CD14-positive monocyte (primary cell): ENCODE results near the gene SUGCT. TPM values are rescaled to one million over a fixed set of nuclear protein-coding genes. Genes with fewer than 3 reads are reported as not detected.

ENCODE experiments used
- DNase-seq, 3 donors: peaks; one replicate each; pipeline ENCODE4 v3.0.0-alpha.2; 2011 to 2022
- H2AFZ ChIP-seq: 2 replicates; pipeline ENCODE4 v1.6.0; 2012; ENCODE audit warnings: mild to moderate bottlenecking, low read depth, low read length, inconsistent platforms; ENCODE audit not compliant: insufficient read depth, poor library complexity, severe bottlenecking
- H3K27ac ChIP-seq, 2 donors: 1 replicate in 1 of 2; 2 replicates in 1 of 2; pipeline ENCODE4 v1.5.1; 2012 to 2013; ENCODE audit warnings: low read length in 2 of 2, control low read depth in 1 of 2, inconsistent platforms in 1 of 2, low read depth in 1 of 2, mild to moderate bottlenecking in 1 of 2
- H3K27me3 ChIP-seq, 2 donors: one replicate each; pipeline versions ENCODE4 v1.6.0 to v1.6.1; 2011 to 2013; ENCODE audit warnings: low read length in 2 of 2; ENCODE audit not compliant: control insufficient read depth in 2 of 2, insufficient read depth in 2 of 2
- H3K36me3 ChIP-seq, 2 donors: replicated peaks in 1 of 2; 1 replicate in 1 of 2; 2 replicates in 1 of 2; pipeline versions ENCODE4 v1.5.1 to v1.6.1; 2012 to 2013; ENCODE audit warnings: low read length in 2 of 2, control low read depth in 1 of 2, inconsistent platforms in 1 of 2, mild to moderate bottlenecking in 1 of 2; ENCODE audit not compliant: insufficient read depth in 2 of 2, control insufficient read depth in 1 of 2
- H3K4me1 ChIP-seq, 2 donors: 1 replicate in 1 of 2; 2 replicates in 1 of 2; pipeline versions ENCODE4 v1.5.1 to v1.6.1; 2012 to 2013; ENCODE audit warnings: low read length in 2 of 2, control low read depth in 1 of 2, inconsistent platforms in 1 of 2, mild to moderate bottlenecking in 1 of 2, moderate library complexity in 1 of 2; ENCODE audit not compliant: insufficient read depth in 2 of 2, control insufficient read depth in 1 of 2
- H3K4me2 ChIP-seq: replicated peaks from 2 replicates; pipeline ENCODE3; 2012; ENCODE audit warnings: low read length, moderate library complexity, mild to moderate bottlenecking; ENCODE audit not compliant: poor library complexity, severe bottlenecking; ENCODE audit errors: extremely low read depth
- H3K4me3 ChIP-seq, 3 experiments: fragments of 200-600 bp in 1 of 3; sonication (generic) in 1 of 3; replicated peaks in 1 of 3; 1 replicate in 2 of 3; 2 replicates in 1 of 3; pipeline ENCODE4 v1.5.1; 2011 to 2013; ENCODE audit warnings: low read length in 3 of 3, mild to moderate bottlenecking in 3 of 3, control low read depth in 2 of 3, low read depth in 2 of 3, inconsistent platforms in 1 of 3, moderate library complexity in 1 of 3
- H3K79me2 ChIP-seq: 2 replicates; pipeline ENCODE4 v1.6.0; 2012; ENCODE audit warnings: mild to moderate bottlenecking, control low read depth, inconsistent platforms, low read length, moderate library complexity; ENCODE audit not compliant: insufficient read depth
- H3K9ac ChIP-seq: 2 replicates; pipeline ENCODE4 v1.6.0; 2017; ENCODE audit warnings: low read length, mild to moderate bottlenecking; ENCODE audit not compliant: insufficient read depth, poor library complexity, severe bottlenecking
- H3K9me3 ChIP-seq, 2 donors: replicated peaks in 1 of 2; 1 replicate in 1 of 2; 2 replicates in 1 of 2; pipeline versions ENCODE4 v1.5.1 to v1.6.1; 2012 to 2013; ENCODE audit warnings: low read length in 2 of 2, control low read depth in 1 of 2; ENCODE audit not compliant: control insufficient read depth in 1 of 2, insufficient read depth in 1 of 2
- H4K20me1 ChIP-seq: 2 replicates; pipeline ENCODE4 v1.6.0; 2012; ENCODE audit warnings: mild to moderate bottlenecking, low read length, control low read depth, moderate library complexity; ENCODE audit not compliant: insufficient read depth
- H3K27ac Mint-ChIP-seq, 7 donors: one replicate each; pipeline ENCODE4 v1.8.0; 2020; ENCODE audit warnings: mild to moderate bottlenecking in 7 of 7, mixed read lengths in 7 of 7, moderate library complexity in 6 of 7, inconsistent platforms in 2 of 7
- H3K27me3 Mint-ChIP-seq, 3 donors: one replicate each; pipeline ENCODE4 v1.8.0; 2021 to 2022; ENCODE audit warnings: low read depth in 3 of 3, mild to moderate bottlenecking in 3 of 3, mixed read lengths in 3 of 3, moderate library complexity in 3 of 3, inconsistent platforms in 1 of 3
- H3K36me3 Mint-ChIP-seq, 2 donors: one replicate each; pipeline ENCODE4 v1.8.0; 2020; ENCODE audit warnings: mixed read lengths in 2 of 2, inconsistent platforms in 1 of 2, mild to moderate bottlenecking in 1 of 2
- H3K4me1 Mint-ChIP-seq: one replicate; pipeline ENCODE4 v1.8.0; 2020; ENCODE audit warnings: mild to moderate bottlenecking, mixed read lengths
- H3K4me3 Mint-ChIP-seq, 2 donors: one replicate each; pipeline ENCODE4 v1.8.0; 2020; ENCODE audit warnings: mild to moderate bottlenecking in 2 of 2, mixed read lengths in 2 of 2, moderate library complexity in 1 of 2
- H3K9me3 Mint-ChIP-seq, 7 donors: one replicate each; pipeline ENCODE4 v1.8.0; 2020 to 2022; ENCODE audit warnings: mixed read lengths in 7 of 7, mild to moderate bottlenecking in 6 of 7, moderate library complexity in 6 of 7, inconsistent platforms in 2 of 7
- CTCF ChIP-seq: fragments of 200-600 bp; IDR thresholded peaks from one replicate; pipeline ENCODE4 v1.8.0; 2022; ENCODE audit warnings: antibody characterized with exemption, mild to moderate bottlenecking
- WGBS: methylation state at CpG from one replicate; pipeline ENCODE4 v1.1.5; 2013; ENCODE audit warnings: missing lambda C conversion rate; ENCODE audit not compliant: insufficient coverage; 5-methylcytosine and 5-hydroxymethylcytosine counted together
- intact Hi-C, 2 donors: fragments of 100-400 bp; cut with micrococcal nuclease; formaldehyde crosslinking; loops; one replicate each; pipeline versions ENCODE4 v1.15.0 to v1.15.1; 2023
- polyA plus RNA-seq, 3 donors: library from polyadenylated mRNA; depleted of rRNA in 1 of 3; unstranded in 2 of 3; stranded (reverse) in 1 of 3; fragments of 300-500 nt in 2 of 3; fragments of >200 nt in 1 of 3; fragmentation: Illumina TruSeq in 2 of 3; gene quantifications; 1 replicate in 2 of 3; 2 replicates in 1 of 3; pipeline ENCODE4 v1.2.3, GENCODE V29; 2012 to 2021

SUGCT gene
- polyA plus RNA-seq, 3 donors, result not detected

DNA sequence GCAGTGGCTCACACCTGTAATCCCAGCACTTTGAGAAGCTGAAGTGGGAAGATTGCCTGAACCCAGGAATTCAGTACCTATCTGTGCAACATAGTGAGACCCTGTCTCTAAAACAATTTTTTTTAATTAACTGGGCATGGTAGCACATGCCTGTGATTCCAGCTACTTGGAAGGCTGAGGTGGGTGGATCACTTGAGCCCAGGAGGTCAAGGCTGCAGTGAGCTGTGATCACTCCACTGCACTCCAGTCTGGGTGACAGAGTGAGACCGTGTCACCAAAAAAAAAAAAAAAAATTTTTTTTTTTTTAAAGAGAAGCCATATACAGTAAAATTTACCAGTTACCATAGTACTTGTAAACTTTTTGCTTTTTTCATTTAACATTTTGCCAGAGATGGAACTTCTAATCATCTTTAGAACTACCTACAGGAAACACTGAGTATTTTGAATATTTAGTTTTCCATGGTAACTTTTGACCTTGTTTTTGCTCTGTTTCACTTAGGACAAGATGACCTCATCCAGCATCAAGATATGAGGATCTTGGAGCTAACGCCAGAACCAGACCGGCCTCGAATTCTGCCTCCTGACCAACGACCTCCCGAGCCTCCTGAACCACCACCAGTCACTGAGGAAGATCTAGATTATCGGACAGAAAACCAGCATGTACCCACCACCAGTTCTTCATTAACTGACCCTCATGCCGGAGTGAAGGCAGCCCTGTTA is 41.0 kb upstream of the SUGCT start:
- peaks cover 0 to 2% (median 0%) of the 10 kb centered on the region in 7 donors for H3K9me3 Mint-ChIP-seq
- peaks cover 62 to 87% of the 10 kb centered on the region in 2 donors for H3K36me3 Mint-ChIP-seq

GRCh38 chr7:40095230-40095629 is 39.6 kb upstream of the SUGCT start:
- no peaks in the 10 kb centered on the region for H3K4me1 Mint-ChIP-seq
- H3K4me2 ChIP-seq, result no peak overlapping the region
- no peak overlapping the region for H3K4me3 ChIP-seq
- no peak overlapping the region for H2AFZ ChIP-seq
- H3K27ac ChIP-seq, result no peak overlapping the region
- H3K36me3 Mint-ChIP-seq, result peaks cover 54 to 81% of the 10 kb centered on the region in 2 donors
- H3K9ac ChIP-seq, result no peak overlapping the region
- H3K36me3 ChIP-seq, result peaks cover 60 to 83% of the 10 kb centered on the region in 2 donors
- no peaks in the 10 kb centered on the region for H3K4me1 ChIP-seq
- 80% methylated on average over 1 of the region's 1 CpG for WGBS
- peaks cover 0 to 2% (median 0%) of the 10 kb centered on the region in 7 donors for H3K9me3 Mint-ChIP-seq
- TF ChIP-seq CTCF, result no peak
- H3K27ac Mint-ChIP-seq, result no peak overlapping the region
- intact Hi-C loops, result no loop called here
- no peaks in the 10 kb centered on the region for H3K9me3 ChIP-seq
- peaks cover 8% of the 10 kb centered on the region for H4K20me1 ChIP-seq
- H3K79me2 ChIP-seq, result no peaks in the 10 kb centered on the region
- H3K4me3 Mint-ChIP-seq, result no peak overlapping the region
- DNase-seq, result no peak
- peaks cover 0 to 2% (median 0%) of the 10 kb centered on the region in 3 donors for H3K27me3 Mint-ChIP-seq
- H3K27me3 ChIP-seq, result no peaks in the 10 kb centered on the region

More for the DNA sequence above, 41.0 kb upstream of the SUGCT start:
- Mint-ChIP-seq H3K4me1 (no peaks in the 10 kb centered on the region), H3K27me3 (no peaks in the 10 kb centered on the region), H3K27ac (peak overlapping the region in 3 of 7 donors; percentile 41 to 72 (median 47)), H3K4me3 (no peak overlapping the region)
- Histone ChIP-seq H3K27me3 (no peaks in the 10 kb centered on the region), H3K79me2 (no peaks in the 10 kb centered on the region), H3K27ac (no peak overlapping the region), H3K4me3 (no peak overlapping the region), H3K9me3 (no peaks in the 10 kb centered on the region), H3K36me3 (peaks cover 74 to 88% of the 10 kb centered on the region in 2 donors), H3K4me2 (no peak overlapping the region), H3K4me1 (no peaks in the 10 kb centered on the region), H3K9ac (no peak overlapping the region), H2AFZ (no peak overlapping the region), H4K20me1 (peaks cover 8% of the 10 kb centered on the region)
- WGBS, result 97% methylated on average over 5 of the region's 8 CpGs
- DNase-seq, result no peak
- intact Hi-C loops, result no loop called here
- no peak for TF ChIP-seq CTCF
